Measurements from ENCODE around the gene GRID2. TPM values are rescaled to one million over a fixed set of nuclear protein-coding genes. Genes with fewer than 3 reads are reported as not detected.

GRID2 gene
- polyA plus RNA-seq, 1 experiment: not detected

DNA sequence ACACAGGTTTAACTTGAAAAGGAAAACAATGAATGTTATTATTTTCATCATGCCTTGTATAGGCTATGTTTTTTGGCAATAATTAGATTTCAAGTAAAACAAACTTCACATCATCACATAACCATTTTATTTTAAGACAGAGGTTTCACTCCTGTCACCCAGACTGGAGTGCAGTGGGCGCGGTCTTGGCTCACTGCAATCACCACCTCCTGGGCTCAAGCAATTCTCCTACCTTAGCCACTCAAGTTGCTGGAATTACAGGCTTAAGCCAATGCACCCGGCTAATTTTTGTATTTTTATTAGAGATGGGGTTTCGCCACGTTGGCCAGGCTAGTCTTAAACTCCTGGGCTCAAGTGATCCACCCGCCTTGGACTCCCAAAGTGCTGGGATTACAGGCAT lies 866.2 kb downstream of the GRID2 start:
- Histone ChIP-seq H3K36me3 (ENCODE audit: control insufficient read depth, insufficient read depth, low read length) (no peaks in the 10 kb centered on the region), H3K4me3 (ENCODE audit: low read depth, low read length) (no peak overlapping the region), H3K27me3 (ENCODE audit: control insufficient read depth, insufficient read depth, low read length) (no peaks in the 10 kb centered on the region)
- CTCF ChIA-PET: no interaction called here
- no peak for TF ChIP-seq CTCF (IDR thresholded peaks at IDR 0.05; ENCODE audit: insufficient read depth, low read depth, low read length)
- DNase-seq (ENCODE audit: low read depth): no peak
- POLR2A ChIA-PET: no interaction called here

DNA sequence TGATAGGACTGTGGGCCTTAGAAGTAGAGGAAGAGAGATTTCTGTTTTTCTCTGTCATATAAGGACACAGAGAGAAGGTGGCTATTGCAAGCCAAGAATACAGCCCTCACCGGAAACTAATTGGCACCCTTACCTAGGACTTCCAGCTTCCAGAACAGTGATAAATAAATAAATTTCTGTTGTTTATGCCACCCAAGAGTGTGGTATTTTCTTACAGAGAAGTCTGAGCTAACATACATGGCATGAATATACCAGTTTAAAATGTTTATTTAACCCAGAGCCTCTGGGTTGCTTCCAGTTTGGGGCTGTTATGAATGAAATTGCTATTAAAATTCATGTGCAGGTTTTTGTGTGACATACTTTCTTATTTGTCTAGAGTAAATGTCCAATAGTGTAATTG lies 870.8 kb downstream of the GRID2 start:
- ChIA-PET CTCF (no interaction called here), POLR2A (no interaction called here)
- H3K36me3 ChIP-seq (ENCODE audit: control insufficient read depth, insufficient read depth, low read length): no peaks in the 10 kb centered on the region
- H3K4me3 ChIP-seq (ENCODE audit: low read depth, low read length): no peak overlapping the region
- H3K27me3 ChIP-seq (ENCODE audit: control insufficient read depth, insufficient read depth, low read length): no peaks in the 10 kb centered on the region
- TF ChIP-seq CTCF (IDR thresholded peaks at IDR 0.05; ENCODE audit: insufficient read depth, low read depth, low read length): no peak
- no peak for DNase-seq (ENCODE audit: low read depth)

DNA sequence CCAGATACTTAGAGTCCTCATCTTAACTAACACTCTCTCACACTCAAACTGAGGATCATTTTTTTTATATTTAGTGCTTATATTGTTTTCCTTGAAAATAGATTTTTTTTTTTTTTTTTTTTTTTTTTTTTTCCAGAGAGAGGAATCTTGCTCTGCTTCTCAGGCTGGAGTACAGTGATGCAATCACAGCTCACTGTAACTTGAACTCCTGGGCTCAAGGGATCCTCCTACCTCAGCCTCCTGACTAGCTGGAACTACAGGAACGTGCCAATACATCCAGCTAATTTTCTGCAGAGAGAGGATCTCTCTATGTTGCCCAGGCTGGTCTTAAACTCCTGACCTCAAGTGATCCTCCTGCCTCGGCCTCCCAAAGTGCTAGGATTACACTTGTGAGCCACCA lies 874.5 kb downstream of the GRID2 start:
- Histone ChIP-seq H3K27me3 (ENCODE audit: control insufficient read depth, insufficient read depth, low read length) (no peaks in the 10 kb centered on the region), H3K4me3 (ENCODE audit: low read depth, low read length) (no peak overlapping the region), H3K36me3 (ENCODE audit: control insufficient read depth, insufficient read depth, low read length) (no peaks in the 10 kb centered on the region)
- DNase-seq (ENCODE audit: low read depth): no peak
- CTCF ChIA-PET: interaction anchor here (1.0 kb wide), 1 partner anchor 10 kb away, joined by 3 read pairs; no protein-coding TSS in a partner anchor
- TF ChIP-seq CTCF (IDR thresholded peaks at IDR 0.05; ENCODE audit: insufficient read depth, low read depth, low read length): no peak
- POLR2A ChIA-PET: interaction anchor here (0.6 to 0.7 kb wide), 2 partner anchors 173 to 306 kb away, joined by 3 to 11 read pairs; no protein-coding TSS in a partner anchor

DNA sequence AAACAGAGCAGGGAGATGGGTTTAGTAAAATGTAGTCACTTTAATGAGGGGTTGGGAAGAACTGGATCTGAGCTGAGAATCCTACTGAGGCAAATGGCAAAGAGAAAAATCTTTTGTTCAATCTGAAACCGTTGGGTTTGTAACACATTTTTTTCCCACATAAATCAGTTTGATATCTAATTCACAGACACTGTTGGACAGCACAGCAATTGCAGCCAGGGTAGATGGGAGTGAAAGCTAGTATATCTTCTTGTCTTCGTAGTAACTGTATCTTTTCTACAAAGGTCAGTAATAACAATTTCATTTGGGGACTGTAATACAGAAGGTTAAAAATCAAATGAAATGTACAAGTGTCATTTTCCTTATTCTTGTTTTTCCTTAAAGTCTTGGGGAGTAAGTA lies 875.3 kb downstream of the GRID2 start:
- H3K27me3 ChIP-seq (ENCODE audit: control insufficient read depth, insufficient read depth, low read length): no peaks in the 10 kb centered on the region
- H3K4me3 ChIP-seq (ENCODE audit: low read depth, low read length): no peak overlapping the region
- ChIA-PET CTCF (interaction anchor here (0.5 to 1.0 kb wide), 2 partner anchors 11 to 449 kb away, joined by 3 read pairs; no protein-coding TSS in a partner anchor), POLR2A (no interaction called here)
- no peaks in the 10 kb centered on the region for H3K36me3 ChIP-seq (ENCODE audit: control insufficient read depth, insufficient read depth, low read length)
- DNase-seq (ENCODE audit: low read depth): no peak
- no peak for TF ChIP-seq CTCF (IDR thresholded peaks at IDR 0.05; ENCODE audit: insufficient read depth, low read depth, low read length)

- no peak overlapping the region for H3K4me3 ChIP-seq (ENCODE audit: low read depth, low read length)
- H3K27me3 ChIP-seq (ENCODE audit: control insufficient read depth, insufficient read depth, low read length): no peaks in the 10 kb centered on the region
- TF ChIP-seq CTCF (IDR thresholded peaks at IDR 0.05; ENCODE audit: insufficient read depth, low read depth, low read length): no peak
- ChIA-PET CTCF (no interaction called here), POLR2A (no interaction called here)
- DNase-seq (ENCODE audit: low read depth): no peak
- H3K36me3 ChIP-seq (ENCODE audit: control insufficient read depth, insufficient read depth, low read length): no peaks in the 10 kb centered on the region
Observed at GRCh38 chr4:93182722-93183121, 879.0 kb downstream of the GRID2 start.

Measured in BJ (cell line).